ENCODE results near the gene CDH3. TPM values are rescaled to one million over a fixed set of nuclear protein-coding genes. Genes with fewer than 3 reads are reported as not detected.

The CDH3 gene
- total RNA-seq, 1 donor from 2014 or later = 3.6 TPM

DNA sequence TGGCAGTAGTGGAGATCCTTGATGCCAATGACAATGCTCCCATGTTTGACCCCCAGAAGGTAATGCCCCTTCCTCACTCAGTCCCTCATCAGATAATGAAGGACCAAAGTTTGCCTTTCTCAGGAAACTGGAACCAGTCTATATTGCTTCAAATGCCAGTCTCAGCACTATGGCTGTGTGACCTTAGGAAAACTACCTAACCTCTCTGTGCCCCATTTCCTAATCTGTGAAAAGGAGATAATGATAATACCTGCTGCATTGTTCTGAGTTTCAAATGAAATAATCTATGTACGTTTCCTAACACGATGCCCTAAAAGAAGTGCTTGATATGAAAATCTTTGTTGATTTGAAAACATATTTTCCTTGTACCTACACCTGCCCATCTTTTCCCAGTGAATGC lies 35.9 kb downstream of the CDH3 start:
- Mint-ChIP-seq H3K27ac (ENCODE audit: unreplicated experiment) (no peak overlapping the region), H3K4me3 (ENCODE audit: unreplicated experiment) (no peak overlapping the region), H3K36me3 (ENCODE audit: unreplicated experiment) (no peaks in the 10 kb centered on the region), H3K9me3 (ENCODE audit: unreplicated experiment) (no peaks in the 10 kb centered on the region), H3K4me1 (ENCODE audit: unreplicated experiment) (no peaks in the 10 kb centered on the region), H3K27me3 (ENCODE audit: unreplicated experiment) (no peaks in the 10 kb centered on the region)
- DNase-seq (ENCODE audit: extremely low spot score, unreplicated experiment) = no peak
- TF ChIP-seq, protein P1, sequence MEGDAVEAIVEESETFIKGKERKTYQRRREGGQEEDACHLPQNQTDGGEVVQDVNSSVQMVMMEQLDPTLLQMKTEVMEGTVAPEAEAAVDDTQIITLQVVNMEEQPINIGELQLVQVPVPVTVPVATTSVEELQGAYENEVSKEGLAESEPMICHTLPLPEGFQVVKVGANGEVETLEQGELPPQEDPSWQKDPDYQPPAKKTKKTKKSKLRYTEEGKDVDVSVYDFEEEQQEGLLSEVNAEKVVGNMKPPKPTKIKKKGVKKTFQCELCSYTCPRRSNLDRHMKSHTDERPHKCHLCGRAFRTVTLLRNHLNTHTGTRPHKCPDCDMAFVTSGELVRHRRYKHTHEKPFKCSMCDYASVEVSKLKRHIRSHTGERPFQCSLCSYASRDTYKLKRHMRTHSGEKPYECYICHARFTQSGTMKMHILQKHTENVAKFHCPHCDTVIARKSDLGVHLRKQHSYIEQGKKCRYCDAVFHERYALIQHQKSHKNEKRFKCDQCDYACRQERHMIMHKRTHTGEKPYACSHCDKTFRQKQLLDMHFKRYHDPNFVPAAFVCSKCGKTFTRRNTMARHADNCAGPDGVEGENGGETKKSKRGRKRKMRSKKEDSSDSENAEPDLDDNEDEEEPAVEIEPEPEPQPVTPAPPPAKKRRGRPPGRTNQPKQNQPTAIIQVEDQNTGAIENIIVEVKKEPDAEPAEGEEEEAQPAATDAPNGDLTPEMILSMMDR (IDR thresholded peaks at IDR 0.05) = no peak

- TF ChIP-seq, protein P1 (IDR thresholded peaks at IDR 0.05) = no peak
- Mint-ChIP-seq H3K9me3 (ENCODE audit: unreplicated experiment) (no peaks in the 10 kb centered on the region), H3K36me3 (ENCODE audit: unreplicated experiment) (no peaks in the 10 kb centered on the region), H3K4me1 (ENCODE audit: unreplicated experiment) (no peaks in the 10 kb centered on the region), H3K4me3 (ENCODE audit: unreplicated experiment) (no peak overlapping the region), H3K27me3 (ENCODE audit: unreplicated experiment) (no peaks in the 10 kb centered on the region), H3K27ac (ENCODE audit: unreplicated experiment) (no peak overlapping the region)
- no peak for DNase-seq (ENCODE audit: extremely low spot score, unreplicated experiment)
Observed at GRCh38 chr16:68685685-68686478, 40.8 kb downstream of the CDH3 start.

GRCh38 chr16:68686905-68687304 lies 41.8 kb downstream of the CDH3 start:
- Mint-ChIP-seq H3K27ac (ENCODE audit: unreplicated experiment) (no peak overlapping the region), H3K9me3 (ENCODE audit: unreplicated experiment) (no peaks in the 10 kb centered on the region), H3K36me3 (ENCODE audit: unreplicated experiment) (no peaks in the 10 kb centered on the region), H3K4me1 (ENCODE audit: unreplicated experiment) (no peaks in the 10 kb centered on the region), H3K4me3 (ENCODE audit: unreplicated experiment) (no peak overlapping the region), H3K27me3 (ENCODE audit: unreplicated experiment) (no peaks in the 10 kb centered on the region)
- no peak for DNase-seq (ENCODE audit: extremely low spot score, unreplicated experiment)
- TF ChIP-seq, protein P1 (IDR thresholded peaks at IDR 0.05) = no peak

GRCh38 chr16:68689921-68690320 lies 44.8 kb downstream of the CDH3 start:
- Mint-ChIP-seq H3K27me3 (ENCODE audit: unreplicated experiment) (no peaks in the 10 kb centered on the region), H3K9me3 (ENCODE audit: unreplicated experiment) (no peaks in the 10 kb centered on the region), H3K27ac (ENCODE audit: unreplicated experiment) (no peak overlapping the region), H3K4me3 (ENCODE audit: unreplicated experiment) (no peak overlapping the region), H3K4me1 (ENCODE audit: unreplicated experiment) (no peaks in the 10 kb centered on the region), H3K36me3 (ENCODE audit: unreplicated experiment) (no peaks in the 10 kb centered on the region)
- DNase-seq (ENCODE audit: extremely low spot score, unreplicated experiment) = no peak
- TF ChIP-seq, protein P1 (IDR thresholded peaks at IDR 0.05) = no peak

GRCh38 chr16:68695575-68695974 lies 50.5 kb downstream of the CDH3 start:
- H3K27ac Mint-ChIP-seq (ENCODE audit: unreplicated experiment) = no peak overlapping the region
- H3K36me3 Mint-ChIP-seq (ENCODE audit: unreplicated experiment) = peaks cover 2% of the 10 kb centered on the region
- no peak overlapping the region for H3K4me3 Mint-ChIP-seq (ENCODE audit: unreplicated experiment)
- H3K9me3 Mint-ChIP-seq (ENCODE audit: unreplicated experiment) = no peaks in the 10 kb centered on the region
- H3K27me3 Mint-ChIP-seq (ENCODE audit: unreplicated experiment) = no peaks in the 10 kb centered on the region
- TF ChIP-seq, protein P1 (IDR thresholded peaks at IDR 0.05) = no peak
- H3K4me1 Mint-ChIP-seq (ENCODE audit: unreplicated experiment) = peaks cover 9% of the 10 kb centered on the region
- no peak for DNase-seq (ENCODE audit: extremely low spot score, unreplicated experiment)
